GM12872 (cell line): ENCODE measurements around the gene USP40.

Experiments used
- CTCF ChIP-seq: IDR thresholded peaks from 3 replicates; pipeline ENCODE4 v1.5.1; 2011; ENCODE audit warnings: low read depth, mild to moderate bottlenecking, low read length, moderate library complexity; ENCODE audit not compliant: insufficient read depth

Gene USP40

GRCh38 chr2:233457356-233457755, 109.2 kb downstream of the USP40 start:
- no peak for TF ChIP-seq CTCF

- no peak for TF ChIP-seq CTCF
Measured at GRCh38 chr2:233456934-233457333, 109.6 kb downstream of the USP40 start.

GRCh38 chr2:233456111-233456510, 110.5 kb downstream of the USP40 start:
- TF ChIP-seq CTCF: no peak

- no peak for TF ChIP-seq CTCF
Measured at GRCh38 chr2:233455491-233455890, 111.1 kb downstream of the USP40 start.

GRCh38 chr2:233455006-233455405, 111.6 kb downstream of the USP40 start:
- no peak for TF ChIP-seq CTCF

GRCh38 chr2:233453916-233454315, 112.7 kb downstream of the USP40 start:
- TF ChIP-seq CTCF: no peak

GRCh38 chr2:233453111-233453915, 113.3 kb downstream of the USP40 start:
- no peak for TF ChIP-seq CTCF

GRCh38 chr2:233451950-233452349, 114.6 kb downstream of the USP40 start:
- TF ChIP-seq CTCF: no peak
